Measurements from ENCODE around the gene POU2F3.

The POU2F3 gene

DNA sequence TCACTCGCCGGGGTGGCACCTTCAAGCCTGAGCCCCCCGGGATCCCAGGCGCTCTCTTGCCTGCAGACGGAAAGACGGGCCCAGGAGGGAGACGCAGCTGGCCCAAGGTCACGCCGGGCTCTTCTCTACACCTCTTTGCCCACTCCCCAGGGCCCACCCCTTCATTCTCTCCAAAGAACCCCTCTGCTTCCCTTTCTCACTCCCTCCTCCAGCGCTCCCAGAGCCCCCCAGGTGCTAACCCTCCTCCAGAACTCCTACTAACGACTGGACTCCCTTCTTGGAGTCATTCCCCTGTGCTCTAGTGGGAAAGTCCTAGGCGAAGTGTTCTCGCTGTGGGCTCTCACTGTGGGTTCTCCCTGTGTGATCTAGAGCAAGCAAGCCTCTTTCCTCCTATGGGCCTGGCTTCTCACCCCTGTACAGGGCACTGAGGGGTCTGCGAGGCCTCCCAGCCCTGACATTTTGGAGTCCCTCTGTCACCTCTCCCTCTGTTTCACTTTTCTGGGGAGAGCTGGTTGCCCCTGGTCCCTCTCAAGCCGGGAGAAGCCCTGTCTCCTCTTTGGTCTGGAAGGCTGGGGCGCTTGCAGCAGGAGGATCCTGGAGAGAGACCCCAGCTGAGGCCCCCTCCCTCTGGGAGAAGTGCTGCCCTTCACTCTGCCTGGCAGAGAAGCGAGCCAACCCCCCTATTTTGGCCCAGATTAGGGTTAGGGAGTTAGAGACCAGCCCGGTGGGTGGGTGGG is 28.2 kb upstream of the POU2F3 start (continued):
- TF ChIP-seq ZNF777 (tag by site-specific recombination; IDR thresholded peaks at IDR 0.05; ENCODE audit: borderline replicate concordance) (0 out of 2 replicates have a peak, but pooled peaks have one; percentile 53), ZNF335 (tag by site-specific recombination; conservative IDR thresholded peaks at IDR 0.05) (peak; percentile 35; the same call in 1 of the 2 replicates), ZNF157 (tag by site-specific recombination; IDR thresholded peaks at IDR 0.05) (no peak)

DNA sequence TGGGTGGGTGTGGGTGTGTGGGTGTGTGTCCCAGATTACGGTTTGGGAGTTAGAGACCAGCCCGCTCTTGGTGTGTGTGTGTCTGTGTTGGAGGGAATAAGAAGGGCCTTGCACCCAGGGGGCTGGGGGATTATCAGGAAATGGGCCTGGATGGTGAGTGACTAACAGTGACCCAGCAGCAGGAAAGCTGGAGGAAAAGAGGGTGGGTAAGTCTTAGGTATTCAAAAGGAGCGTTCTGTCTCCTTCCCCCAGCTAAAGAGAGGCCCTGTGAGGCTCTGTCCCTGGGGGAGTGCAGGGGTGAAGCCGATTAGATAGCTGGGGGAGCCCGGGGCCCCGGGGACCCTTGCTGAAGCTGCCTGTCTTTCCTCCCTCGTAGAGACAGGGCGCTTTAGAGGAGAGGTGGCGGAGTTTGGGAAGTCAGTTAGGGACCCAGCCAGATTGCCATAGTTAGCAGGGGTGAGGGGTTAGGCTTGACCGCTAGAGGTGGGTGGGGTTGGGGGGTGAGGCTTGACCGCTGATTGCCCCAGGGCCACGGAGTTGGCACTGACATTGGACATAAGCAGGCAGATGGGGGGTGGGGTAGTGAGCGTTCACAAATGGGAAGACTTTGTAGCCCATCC is 27.6 kb upstream of the POU2F3 start:
- Histone ChIP-seq H3K9me3 (ENCODE audit: control insufficient read depth, insufficient read depth, low read depth, low read length) (no peaks in the 10 kb centered on the region), H3K36me3 (ENCODE audit: control insufficient read depth in 2 of 2, insufficient read depth in 1 of 2, low read length in 2 of 2) (peaks cover 0 to 16% of the 10 kb centered on the region in 2 experiments; a peak in 1 of 3 replicates), H3K27ac (ENCODE audit: extremely low read depth, low read depth, low read length) (no peak overlapping the region), H3K4me3 (ENCODE audit: low read depth, low read length) (no peak overlapping the region), H3K4me1 (ENCODE audit: control insufficient read depth, insufficient read depth, low read length) (peaks cover 7% of the 10 kb centered on the region; the same call in 1 of the 2 replicates)
- ChIA-PET CTCF (interaction anchor here (0.6 to 2.5 kb wide), 4 partner anchors 11 to 880 kb away, joined by 3 to 10 read pairs (median 4); no protein-coding TSS in a partner anchor), POLR2A (no interaction called here)
- TF ChIP-seq, protein P1, sequence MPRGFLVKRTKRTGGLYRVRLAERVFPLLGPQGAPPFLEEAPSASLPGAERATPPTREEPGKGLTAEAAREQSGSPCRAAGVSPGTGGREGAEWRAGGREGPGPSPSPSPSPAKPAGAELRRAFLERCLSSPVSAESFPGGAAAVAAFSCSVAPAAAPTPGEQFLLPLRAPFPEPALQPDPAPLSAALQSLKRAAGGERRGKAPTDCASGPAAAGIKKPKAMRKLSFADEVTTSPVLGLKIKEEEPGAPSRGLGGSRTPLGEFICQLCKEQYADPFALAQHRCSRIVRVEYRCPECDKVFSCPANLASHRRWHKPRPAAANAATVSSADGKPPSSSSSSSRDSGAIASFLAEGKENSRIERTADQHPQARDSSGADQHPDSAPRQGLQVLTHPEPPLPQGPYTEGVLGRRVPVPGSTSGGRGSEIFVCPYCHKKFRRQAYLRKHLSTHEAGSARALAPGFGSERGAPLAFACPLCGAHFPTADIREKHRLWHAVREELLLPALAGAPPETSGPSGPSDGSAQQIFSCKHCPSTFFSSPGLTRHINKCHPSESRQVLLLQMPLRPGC (tag by site-specific recombination; IDR thresholded peaks at IDR 0.05) = no peak
- no peak for TF ChIP-seq MYNN (tag by site-specific recombination; IDR thresholded peaks at IDR 0.05; ENCODE audit: borderline replicate concordance)
- TF ChIP-seq ZXDB (tag by site-specific recombination; IDR thresholded peaks at IDR 0.05) = no peak
- 0 out of 2 replicates have a peak, but pooled peaks have one; percentile 12 for TF ChIP-seq ZNF335 (tag by site-specific recombination; conservative IDR thresholded peaks at IDR 0.05)

DNA sequence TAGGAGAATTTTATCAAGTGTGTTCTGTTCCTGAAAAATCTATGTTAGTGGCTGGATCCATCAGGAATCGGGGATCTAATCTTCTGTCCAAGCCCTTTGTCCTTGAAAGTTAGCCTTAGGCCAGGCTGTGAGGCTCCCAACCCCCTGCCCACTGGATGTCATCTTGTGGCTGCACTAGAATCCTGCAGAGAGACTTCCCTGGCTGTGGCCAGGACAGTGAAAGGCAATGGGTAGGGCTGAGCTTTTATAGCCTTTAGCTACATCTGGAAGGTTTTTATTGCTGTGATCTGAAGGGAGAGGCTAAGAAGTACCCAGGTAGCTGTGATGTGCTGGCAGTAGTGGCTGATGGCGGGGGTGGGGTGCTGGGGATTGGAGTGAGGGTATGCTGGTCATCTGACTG is 27.0 kb upstream of the POU2F3 start:
- CTCF ChIA-PET = interaction anchor here (1.1 to 2.5 kb wide), 5 partner anchors 10 to 44 kb away, joined by 4 to 11 read pairs (median 5); no protein-coding TSS in a partner anchor
- peaks cover 0 to 16% of the 10 kb centered on the region in 2 experiments; a peak in 1 of 3 replicates for H3K36me3 ChIP-seq (ENCODE audit: control insufficient read depth in 2 of 2, insufficient read depth in 1 of 2, low read length in 2 of 2)
- peaks cover 7% of the 10 kb centered on the region; the same call in 1 of the 2 replicates for H3K4me1 ChIP-seq (ENCODE audit: control insufficient read depth, insufficient read depth, low read length)
- no peak overlapping the region for H3K4me3 ChIP-seq (ENCODE audit: low read depth, low read length)
- H3K9me3 ChIP-seq (ENCODE audit: control insufficient read depth, insufficient read depth, low read depth, low read length) = no peaks in the 10 kb centered on the region
- TF ChIP-seq BCL11A (tag by site-specific recombination; IDR thresholded peaks at IDR 0.05; ENCODE audit: low read depth) (no peak), FEZF1 (tag by site-specific recombination; IDR thresholded peaks at IDR 0.05) (no peak), ZNF221 (tag by site-specific recombination; IDR thresholded peaks at IDR 0.05; ENCODE audit: borderline replicate concordance) (no peak)
- TF ChIP-seq, protein P2, sequence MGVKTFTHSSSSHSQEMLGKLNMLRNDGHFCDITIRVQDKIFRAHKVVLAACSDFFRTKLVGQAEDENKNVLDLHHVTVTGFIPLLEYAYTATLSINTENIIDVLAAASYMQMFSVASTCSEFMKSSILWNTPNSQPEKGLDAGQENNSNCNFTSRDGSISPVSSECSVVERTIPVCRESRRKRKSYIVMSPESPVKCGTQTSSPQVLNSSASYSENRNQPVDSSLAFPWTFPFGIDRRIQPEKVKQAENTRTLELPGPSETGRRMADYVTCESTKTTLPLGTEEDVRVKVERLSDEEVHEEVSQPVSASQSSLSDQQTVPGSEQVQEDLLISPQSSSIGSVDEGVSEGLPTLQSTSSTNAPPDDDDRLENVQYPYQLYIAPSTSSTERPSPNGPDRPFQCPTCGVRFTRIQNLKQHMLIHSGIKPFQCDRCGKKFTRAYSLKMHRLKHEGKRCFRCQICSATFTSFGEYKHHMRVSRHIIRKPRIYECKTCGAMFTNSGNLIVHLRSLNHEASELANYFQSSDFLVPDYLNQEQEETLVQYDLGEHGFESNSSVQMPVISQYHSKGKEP (tag by site-specific recombination; IDR thresholded peaks at IDR 0.05) = no peak
- TF ChIP-seq, protein P3, sequence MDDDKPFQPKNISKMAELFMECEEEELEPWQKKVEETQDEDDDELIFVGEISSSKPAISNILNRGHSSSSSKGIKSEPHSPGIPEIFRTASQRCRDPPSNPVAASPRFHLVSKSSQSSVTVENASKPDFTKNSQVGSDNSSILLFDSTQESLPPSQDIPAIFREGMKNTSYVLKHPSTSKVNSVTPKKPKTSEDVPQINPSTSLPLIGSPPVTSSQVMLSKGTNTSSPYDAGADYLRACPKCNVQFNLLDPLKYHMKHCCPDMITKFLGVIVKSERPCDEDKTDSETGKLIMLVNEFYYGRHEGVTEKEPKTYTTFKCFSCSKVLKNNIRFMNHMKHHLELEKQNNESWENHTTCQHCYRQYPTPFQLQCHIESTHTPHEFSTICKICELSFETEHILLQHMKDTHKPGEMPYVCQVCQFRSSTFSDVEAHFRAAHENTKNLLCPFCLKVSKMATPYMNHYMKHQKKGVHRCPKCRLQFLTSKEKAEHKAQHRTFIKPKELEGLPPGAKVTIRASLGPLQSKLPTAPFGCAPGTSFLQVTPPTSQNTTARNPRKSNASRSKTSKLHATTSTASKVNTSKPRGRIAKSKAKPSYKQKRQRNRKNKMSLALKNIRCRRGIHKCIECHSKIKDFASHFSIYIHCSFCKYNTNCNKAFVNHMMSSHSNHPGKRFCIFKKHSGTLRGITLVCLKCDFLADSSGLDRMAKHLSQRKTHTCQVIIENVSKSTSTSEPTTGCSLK (tag by site-specific recombination; IDR thresholded peaks at IDR 0.05) = no peak
- POLR2A ChIA-PET = no interaction called here
- H3K27ac ChIP-seq (ENCODE audit: extremely low read depth, low read depth, low read length) = no peak overlapping the region

DNA sequence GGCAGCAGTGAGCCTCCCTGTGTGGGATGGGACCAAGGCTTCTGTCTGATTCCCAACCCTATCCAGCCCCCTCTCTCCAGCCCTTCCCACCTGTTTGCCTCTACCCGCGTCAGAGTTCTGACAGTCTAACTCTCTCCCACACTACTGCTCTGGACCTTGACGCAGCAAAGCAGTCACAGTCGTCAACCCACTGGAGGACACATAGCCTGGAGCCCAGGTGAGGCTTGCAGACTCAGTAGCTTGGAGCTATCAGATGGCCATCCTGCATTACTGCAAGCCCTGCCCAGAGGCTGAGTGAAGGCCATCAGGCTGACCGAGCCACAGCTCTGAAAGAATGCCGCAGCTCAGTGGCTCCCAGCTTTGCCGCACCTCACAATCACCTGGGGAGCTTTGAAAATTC is 25.4 kb upstream of the POU2F3 start:
- no peak for TF ChIP-seq ZNF10 (tag by site-specific recombination; IDR thresholded peaks at IDR 0.05)

More for the DNA sequence above, 25.4 kb upstream of the POU2F3 start:
- Histone ChIP-seq H3K9me3 (ENCODE audit: control insufficient read depth, insufficient read depth, low read depth, low read length) (no peaks in the 10 kb centered on the region), H3K4me1 (ENCODE audit: control insufficient read depth, insufficient read depth, low read length) (peaks cover 7% of the 10 kb centered on the region; the same call in 1 of the 2 replicates), H3K4me3 (ENCODE audit: low read depth, low read length) (no peak overlapping the region), H3K36me3 (ENCODE audit: control insufficient read depth in 2 of 2, insufficient read depth in 1 of 2, low read length in 2 of 2) (peaks cover 0 to 16% of the 10 kb centered on the region in 2 experiments; a peak in 1 of 3 replicates), H3K27ac (ENCODE audit: extremely low read depth, low read depth, low read length) (no peak overlapping the region)
- CTCF ChIA-PET = interaction anchor here (0.6 to 2.5 kb wide), 6 partner anchors 13 to 113 kb away, joined by 3 to 11 read pairs (median 4); no protein-coding TSS in a partner anchor
- POLR2A ChIA-PET = no interaction called here
